ENCODE data around the gene ADPRHL1. TPM values are rescaled to one million over a fixed set of nuclear protein-coding genes. Genes with fewer than 3 reads are reported as not detected.
A peak's percentile ranks its signal among the peaks of the same experiment; 100 is the strongest.

ADPRHL1 gene
- total and polyA plus RNA-seq, 7 donors: 186 to 776 (median 294) TPM

GRCh38 chr13:113364901-113365582 lies 88.2 kb downstream of the ADPRHL1 start:
- Histone ChIP-seq H3K4me1 (peaks cover 13% of the 10 kb centered on the region), H3K9me3 (no peaks in the 10 kb centered on the region), H3K36me3 (ENCODE audit: insufficient read depth in 1 of 2, low read depth in 1 of 2) (no peaks in the 10 kb centered on the region), H3K27ac (peak overlapping the region; percentile 76), H3K27me3 (ENCODE audit: insufficient read depth in 3 of 3, low read length in 2 of 3) (no peaks in the 10 kb centered on the region), H3K4me3 (peak overlapping the region; percentile 63)
- intact Hi-C loops (cut with DNase I): no loop called here
- WGBS, 3 donors: 59 to 81% (median 68%) methylated on average over 36 to 41 of the region's 41 CpGs
- peak in 1 of 2 donors; percentile 71 for DNase-seq
- TF ChIP-seq, protein P1, sequence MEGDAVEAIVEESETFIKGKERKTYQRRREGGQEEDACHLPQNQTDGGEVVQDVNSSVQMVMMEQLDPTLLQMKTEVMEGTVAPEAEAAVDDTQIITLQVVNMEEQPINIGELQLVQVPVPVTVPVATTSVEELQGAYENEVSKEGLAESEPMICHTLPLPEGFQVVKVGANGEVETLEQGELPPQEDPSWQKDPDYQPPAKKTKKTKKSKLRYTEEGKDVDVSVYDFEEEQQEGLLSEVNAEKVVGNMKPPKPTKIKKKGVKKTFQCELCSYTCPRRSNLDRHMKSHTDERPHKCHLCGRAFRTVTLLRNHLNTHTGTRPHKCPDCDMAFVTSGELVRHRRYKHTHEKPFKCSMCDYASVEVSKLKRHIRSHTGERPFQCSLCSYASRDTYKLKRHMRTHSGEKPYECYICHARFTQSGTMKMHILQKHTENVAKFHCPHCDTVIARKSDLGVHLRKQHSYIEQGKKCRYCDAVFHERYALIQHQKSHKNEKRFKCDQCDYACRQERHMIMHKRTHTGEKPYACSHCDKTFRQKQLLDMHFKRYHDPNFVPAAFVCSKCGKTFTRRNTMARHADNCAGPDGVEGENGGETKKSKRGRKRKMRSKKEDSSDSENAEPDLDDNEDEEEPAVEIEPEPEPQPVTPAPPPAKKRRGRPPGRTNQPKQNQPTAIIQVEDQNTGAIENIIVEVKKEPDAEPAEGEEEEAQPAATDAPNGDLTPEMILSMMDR (IDR thresholded peaks at IDR 0.05): no peak
- ATAC-seq: peak; percentile 24 to 50 (median 35)

GRCh38 chr13:113364311-113364889 lies 88.9 kb downstream of the ADPRHL1 start:
- no peaks in the 10 kb centered on the region for H3K36me3 ChIP-seq (ENCODE audit: insufficient read depth in 1 of 2, low read depth in 1 of 2)
- 7 to 12% (median 8%) methylated on average over 18 to 33 of the region's 41 CpGs for WGBS, 3 donors
- ATAC-seq (peak; percentile 34 to 69 (median 52)), DNase-seq (peak; percentile 45 to 74)
- intact Hi-C loops (cut with DNase I): no loop called here
- H3K4me3 ChIP-seq: peak overlapping the region; percentile 63
- no peaks in the 10 kb centered on the region for H3K27me3 ChIP-seq (ENCODE audit: insufficient read depth in 3 of 3, low read length in 2 of 3)
- peaks cover 13% of the 10 kb centered on the region for H3K4me1 ChIP-seq
- peak overlapping the region; percentile 76 for H3K27ac ChIP-seq
- TF ChIP-seq, protein P1 (IDR thresholded peaks at IDR 0.05): no peak
- no peaks in the 10 kb centered on the region for H3K9me3 ChIP-seq

GRCh38 chr13:113361406-113361805 lies 91.9 kb downstream of the ADPRHL1 start:
- intact Hi-C loops (cut with DNase I): no loop called here
- Histone ChIP-seq H3K4me1 (peaks cover 13% of the 10 kb centered on the region), H3K4me3 (no peak overlapping the region), H3K9me3 (no peaks in the 10 kb centered on the region), H3K27me3 (ENCODE audit: insufficient read depth in 3 of 3, low read length in 2 of 3) (no peaks in the 10 kb centered on the region), H3K27ac (no peak overlapping the region), H3K36me3 (ENCODE audit: insufficient read depth in 1 of 2, low read depth in 1 of 2) (peaks cover 0 to 4% of the 10 kb centered on the region in 2 donors)
- WGBS, 3 donors: 70 to 78% (median 75%) methylated on average over 7 of the region's 7 CpGs
- TF ChIP-seq, protein P1 (IDR thresholded peaks at IDR 0.05): no peak
- DNase-seq (no peak), ATAC-seq (no peak)

GRCh38 chr13:113360446-113360845 lies 92.8 kb downstream of the ADPRHL1 start:
- Histone ChIP-seq H3K36me3 (ENCODE audit: insufficient read depth in 1 of 2, low read depth in 1 of 2) (peaks cover 0 to 4% of the 10 kb centered on the region in 2 donors), H3K9me3 (no peaks in the 10 kb centered on the region), H3K4me3 (no peak overlapping the region), H3K27ac (no peak overlapping the region), H3K27me3 (ENCODE audit: insufficient read depth in 3 of 3, low read length in 2 of 3) (no peaks in the 10 kb centered on the region), H3K4me1 (peaks cover 13% of the 10 kb centered on the region)
- ATAC-seq (no peak), DNase-seq (no peak)
- intact Hi-C loops (cut with DNase I): no loop called here
- 74 to 84% (median 78%) methylated on average over 6 of the region's 6 CpGs for WGBS, 3 donors
- TF ChIP-seq, protein P1 (IDR thresholded peaks at IDR 0.05): no peak

Measured in psoas muscle (tissue), 8 donors.